ENCODE data around the gene SYNE1. TPM values are rescaled to one million over a fixed set of nuclear protein-coding genes. Genes with fewer than 3 reads are reported as not detected.
A peak's percentile ranks its signal among the peaks of the same experiment; 100 is the strongest.

SYNE1 gene
- total and polyA plus RNA-seq, 4 experiments from 2014 or later: 22.5 to 228 (median 144) TPM

DNA sequence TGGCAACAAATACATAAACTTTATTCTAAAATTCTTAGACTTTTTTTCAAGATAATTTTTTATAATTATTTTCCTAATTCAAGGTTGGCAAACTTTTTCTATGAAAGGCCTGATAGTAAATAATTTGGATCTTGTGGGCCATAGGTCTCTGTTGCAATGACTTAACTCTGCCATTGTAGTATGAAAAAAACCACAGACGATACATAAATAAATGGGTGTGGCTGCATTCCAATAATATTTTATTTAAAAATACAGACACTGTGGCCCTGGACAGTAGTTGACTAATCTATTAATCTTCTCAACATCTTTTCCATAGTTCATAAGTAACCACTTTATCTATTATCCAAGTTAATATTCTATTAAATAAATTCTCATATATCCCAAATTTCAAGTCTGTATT lies 281.1 kb downstream of the SYNE1 start:
- ChIA-PET POLR2A (ENCODE audit: partially characterized antibody) (no interaction called here), CTCF (ENCODE audit: partially characterized antibody) (no interaction called here)
- no peaks in the 10 kb centered on the region for H3K36me3 ChIP-seq (ENCODE audit: insufficient read depth, low read length)
- no peak overlapping the region for H3K4me3 Mint-ChIP-seq
- no peaks in the 10 kb centered on the region for H3K27me3 ChIP-seq (ENCODE audit: insufficient read depth, low read length)
- no peak overlapping the region for H3K4me3 ChIP-seq (ENCODE audit: low read length in 2 of 2)
- no peak overlapping the region for H3K27ac Mint-ChIP-seq
- H3K4me1 ChIP-seq (ENCODE audit: insufficient read depth, low read length): no peaks in the 10 kb centered on the region
- H3K9me3 ChIP-seq (ENCODE audit: control insufficient read depth in 1 of 2, low read length in 2 of 2): no peaks in the 10 kb centered on the region
- peaks cover 0 to 1% (median 0%) of the 10 kb centered on the region in 4 donors for H3K4me1 Mint-ChIP-seq
- DNase-seq: no peak
- no peaks in the 10 kb centered on the region for H3K27me3 Mint-ChIP-seq
- intact Hi-C loops (cut with micrococcal nuclease): loop anchor here (1.0 kb wide), 1 partner anchor 54 kb away; no protein-coding TSS in a partner anchor
- no peaks in the 10 kb centered on the region for H3K36me3 Mint-ChIP-seq
- H3K9me3 Mint-ChIP-seq: no peaks in the 10 kb centered on the region
- H3K27ac ChIP-seq (ENCODE audit: low read depth, low read length): no peak overlapping the region

GRCh38 chr6:152355166-152355565 lies 282.0 kb downstream of the SYNE1 start:
- no peaks in the 10 kb centered on the region for H3K27me3 Mint-ChIP-seq
- POLR2A ChIA-PET (ENCODE audit: partially characterized antibody): no interaction called here
- no peaks in the 10 kb centered on the region for H3K4me1 ChIP-seq (ENCODE audit: insufficient read depth, low read length)
- H3K27ac Mint-ChIP-seq: no peak overlapping the region
- no peak overlapping the region for H3K27ac ChIP-seq (ENCODE audit: low read depth, low read length)
- no peaks in the 10 kb centered on the region for H3K27me3 ChIP-seq (ENCODE audit: insufficient read depth, low read length)
- no peaks in the 10 kb centered on the region for H3K9me3 ChIP-seq (ENCODE audit: control insufficient read depth in 1 of 2, low read length in 2 of 2)
- no peaks in the 10 kb centered on the region for H3K9me3 Mint-ChIP-seq
- no peak overlapping the region for H3K4me3 ChIP-seq (ENCODE audit: low read length in 2 of 2)
- CTCF ChIA-PET (ENCODE audit: partially characterized antibody): no interaction called here
- H3K4me1 Mint-ChIP-seq: peaks cover 0 to 1% (median 0%) of the 10 kb centered on the region in 4 donors
- H3K4me3 Mint-ChIP-seq: no peak overlapping the region
- DNase-seq: no peak
- intact Hi-C loops (cut with micrococcal nuclease): no loop called here
- no peaks in the 10 kb centered on the region for H3K36me3 Mint-ChIP-seq
- no peaks in the 10 kb centered on the region for H3K36me3 ChIP-seq (ENCODE audit: insufficient read depth, low read length)

DNA sequence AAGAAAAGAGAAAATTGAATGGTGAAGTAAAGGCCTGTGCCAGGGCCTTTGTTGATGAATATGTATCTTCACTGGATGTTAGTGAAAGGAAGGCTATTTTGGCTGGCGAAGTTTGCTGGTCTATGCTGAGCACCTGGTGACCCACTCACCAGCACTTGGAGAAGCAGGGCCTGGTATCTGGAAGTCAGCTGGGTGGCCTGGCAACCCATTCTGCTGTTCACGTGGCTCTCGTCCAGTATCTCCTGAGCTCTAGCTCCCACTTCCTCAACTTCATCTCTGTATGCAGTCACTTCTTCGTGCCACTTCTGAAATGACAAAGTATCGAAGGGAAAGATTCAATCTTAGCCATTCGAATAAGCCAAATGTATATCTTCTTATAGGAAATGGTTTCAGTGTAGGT lies 283.7 kb downstream of the SYNE1 start:
- H3K27me3 ChIP-seq (ENCODE audit: insufficient read depth, low read length): no peaks in the 10 kb centered on the region
- H3K4me1 ChIP-seq (ENCODE audit: insufficient read depth, low read length): no peaks in the 10 kb centered on the region
- H3K9me3 Mint-ChIP-seq: no peaks in the 10 kb centered on the region
- intact Hi-C loops (cut with micrococcal nuclease): no loop called here
- peaks cover 0 to 1% (median 0%) of the 10 kb centered on the region in 4 donors for H3K4me1 Mint-ChIP-seq
- H3K27ac ChIP-seq (ENCODE audit: low read depth, low read length): no peak overlapping the region
- ChIA-PET CTCF (ENCODE audit: partially characterized antibody) (interaction anchor here (0.8 kb wide), 1 partner anchor 15 kb away, joined by 3 read pairs; no protein-coding TSS in a partner anchor), POLR2A (ENCODE audit: partially characterized antibody) (no interaction called here)
- no peaks in the 10 kb centered on the region for H3K27me3 Mint-ChIP-seq
- H3K9me3 ChIP-seq (ENCODE audit: control insufficient read depth in 1 of 2, low read length in 2 of 2): no peaks in the 10 kb centered on the region
- no peak overlapping the region for H3K4me3 Mint-ChIP-seq
- no peaks in the 10 kb centered on the region for H3K36me3 ChIP-seq (ENCODE audit: insufficient read depth, low read length)
- H3K4me3 ChIP-seq (ENCODE audit: low read length in 2 of 2): no peak overlapping the region
- no peak overlapping the region for H3K27ac Mint-ChIP-seq
- no peaks in the 10 kb centered on the region for H3K36me3 Mint-ChIP-seq
- no peak for DNase-seq

- Histone ChIP-seq H3K27ac (ENCODE audit: low read depth, low read length) (no peak overlapping the region), H3K9me3 (ENCODE audit: control insufficient read depth in 1 of 2, low read length in 2 of 2) (no peaks in the 10 kb centered on the region), H3K27me3 (ENCODE audit: insufficient read depth, low read length) (no peaks in the 10 kb centered on the region), H3K4me1 (ENCODE audit: insufficient read depth, low read length) (no peaks in the 10 kb centered on the region), H3K4me3 (ENCODE audit: low read length in 2 of 2) (no peak overlapping the region), H3K36me3 (ENCODE audit: insufficient read depth, low read length) (no peaks in the 10 kb centered on the region)
- no peaks in the 10 kb centered on the region for H3K36me3 Mint-ChIP-seq
- H3K27ac Mint-ChIP-seq: peak overlapping the region in 1 of 7 donors; percentile 60
- intact Hi-C loops (cut with micrococcal nuclease): no loop called here
- peaks cover 0 to 1% (median 0%) of the 10 kb centered on the region in 4 donors for H3K4me1 Mint-ChIP-seq
- no peaks in the 10 kb centered on the region for H3K9me3 Mint-ChIP-seq
- H3K27me3 Mint-ChIP-seq: peaks cover 0 to under 1% of the 10 kb centered on the region in 2 donors
- no peak overlapping the region for H3K4me3 Mint-ChIP-seq
- no peak for DNase-seq
- POLR2A ChIA-PET (ENCODE audit: partially characterized antibody): no interaction called here
- CTCF ChIA-PET (ENCODE audit: partially characterized antibody): interaction anchor here (1.1 to 1.2 kb wide), 2 partner anchors 13 to 50 kb away, joined by 3 to 6 read pairs; no protein-coding TSS in a partner anchor
These were observed 285.4 kb downstream of the SYNE1 start for GRCh38 chr6:152351742-152352141.

DNA sequence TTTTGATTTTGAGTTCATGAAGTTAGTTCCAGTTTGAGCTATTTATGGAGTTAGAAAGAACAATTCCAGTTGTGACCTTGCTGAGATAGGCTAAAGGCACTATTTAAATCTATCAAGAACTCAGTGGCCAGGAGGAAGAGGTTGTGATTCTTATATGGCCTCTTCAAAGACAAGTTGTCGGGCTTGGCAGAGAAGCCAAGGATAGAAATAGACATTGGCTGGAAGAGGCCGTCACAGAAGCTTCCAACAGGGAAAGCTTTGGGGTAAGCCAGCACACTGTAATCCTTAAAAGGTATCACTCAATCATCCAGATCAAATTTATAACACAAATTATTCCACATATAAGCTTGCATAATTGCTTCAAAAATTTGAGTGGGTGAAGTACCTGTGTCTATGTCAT lies 286.1 kb downstream of the SYNE1 start:
- DNase-seq: no peak
- H3K27me3 Mint-ChIP-seq: peaks cover 0 to 2% of the 10 kb centered on the region in 2 donors
- H3K27ac ChIP-seq (ENCODE audit: low read depth, low read length): no peak overlapping the region
- CTCF ChIA-PET (ENCODE audit: partially characterized antibody): interaction anchor here (1.1 to 1.2 kb wide), 2 partner anchors 12 to 49 kb away, joined by 3 to 6 read pairs; no protein-coding TSS in a partner anchor
- H3K4me3 ChIP-seq (ENCODE audit: low read length in 2 of 2): no peak overlapping the region
- no peaks in the 10 kb centered on the region for H3K36me3 ChIP-seq (ENCODE audit: insufficient read depth, low read length)
- H3K27ac Mint-ChIP-seq: no peak overlapping the region
- H3K36me3 Mint-ChIP-seq: no peaks in the 10 kb centered on the region
- no peaks in the 10 kb centered on the region for H3K9me3 ChIP-seq (ENCODE audit: control insufficient read depth in 1 of 2, low read length in 2 of 2)
- no peaks in the 10 kb centered on the region for H3K9me3 Mint-ChIP-seq
- no peak overlapping the region for H3K4me3 Mint-ChIP-seq
- intact Hi-C loops (cut with micrococcal nuclease): no loop called here
- POLR2A ChIA-PET (ENCODE audit: partially characterized antibody): no interaction called here
- H3K4me1 Mint-ChIP-seq: no peaks in the 10 kb centered on the region
- H3K27me3 ChIP-seq (ENCODE audit: insufficient read depth, low read length): no peaks in the 10 kb centered on the region
- no peaks in the 10 kb centered on the region for H3K4me1 ChIP-seq (ENCODE audit: insufficient read depth, low read length)

GRCh38 chr6:152348116-152348515 lies 289.0 kb downstream of the SYNE1 start:
- POLR2A ChIA-PET (ENCODE audit: partially characterized antibody): no interaction called here
- Histone ChIP-seq H3K4me3 (ENCODE audit: low read length in 2 of 2) (no peak overlapping the region), H3K9me3 (ENCODE audit: control insufficient read depth in 1 of 2, low read length in 2 of 2) (no peaks in the 10 kb centered on the region), H3K27me3 (ENCODE audit: insufficient read depth, low read length) (no peaks in the 10 kb centered on the region), H3K4me1 (ENCODE audit: insufficient read depth, low read length) (no peaks in the 10 kb centered on the region), H3K36me3 (ENCODE audit: insufficient read depth, low read length) (no peaks in the 10 kb centered on the region), H3K27ac (ENCODE audit: low read depth, low read length) (no peak overlapping the region)
- H3K36me3 Mint-ChIP-seq: no peaks in the 10 kb centered on the region
- intact Hi-C loops (cut with micrococcal nuclease): no loop called here
- H3K4me3 Mint-ChIP-seq: no peak overlapping the region
- DNase-seq: no peak
- CTCF ChIA-PET (ENCODE audit: partially characterized antibody): interaction anchor here (1.1 to 1.2 kb wide), 2 partner anchors 9 to 12 kb away, joined by 3 read pairs; no protein-coding TSS in a partner anchor
- H3K27ac Mint-ChIP-seq: no peak overlapping the region
- H3K4me1 Mint-ChIP-seq: no peaks in the 10 kb centered on the region
- no peaks in the 10 kb centered on the region for H3K9me3 Mint-ChIP-seq
- H3K27me3 Mint-ChIP-seq: peaks cover 2 to 3% of the 10 kb centered on the region in 2 donors

DNA sequence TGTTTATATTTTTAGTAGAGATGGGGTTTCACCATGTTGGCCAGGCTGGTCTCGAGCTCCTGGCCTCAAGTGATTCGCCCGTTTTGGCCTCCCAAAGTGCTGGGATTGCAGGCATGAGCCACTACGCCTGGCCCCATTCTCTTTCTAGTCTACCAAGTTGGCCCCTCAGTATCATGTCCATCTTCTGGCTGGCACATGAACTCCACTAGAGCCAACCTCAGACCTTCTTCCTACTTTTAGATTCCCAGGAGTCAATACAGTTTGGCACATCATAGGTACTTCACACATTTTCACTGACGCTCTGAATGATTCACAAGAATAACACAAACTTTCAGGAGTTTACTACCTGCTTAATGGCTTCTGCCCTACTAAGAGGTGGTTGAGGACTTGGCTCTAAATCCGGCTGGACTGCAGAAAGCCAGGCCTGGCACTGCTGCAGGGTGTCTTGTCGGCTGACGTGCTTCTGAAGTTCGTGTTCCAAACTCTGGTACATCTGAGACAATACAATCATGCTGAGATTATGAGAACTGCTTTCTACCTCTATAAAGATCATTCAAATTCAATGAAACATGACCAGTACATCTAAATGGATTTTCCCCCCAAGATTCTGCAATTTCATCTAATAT lies 293.3 kb downstream of the SYNE1 start:
- CTCF ChIA-PET (ENCODE audit: partially characterized antibody): interaction anchor here (0.8 to 1.6 kb wide), 3 partner anchors 34 to 55 kb away, joined by 3 to 5 read pairs (median 5); no protein-coding TSS in a partner anchor
- intact Hi-C loops (cut with micrococcal nuclease): no loop called here

More for the DNA sequence above, 293.3 kb downstream of the SYNE1 start:
- no peaks in the 10 kb centered on the region for H3K4me1 Mint-ChIP-seq
- H3K27me3 Mint-ChIP-seq: peaks cover 2 to 3% of the 10 kb centered on the region in 2 donors
- H3K9me3 Mint-ChIP-seq: no peaks in the 10 kb centered on the region
- POLR2A ChIA-PET (ENCODE audit: partially characterized antibody): no interaction called here
- no peak for DNase-seq
- Histone ChIP-seq H3K9me3 (ENCODE audit: control insufficient read depth in 1 of 2, low read length in 2 of 2) (no peaks in the 10 kb centered on the region), H3K4me1 (ENCODE audit: insufficient read depth, low read length) (no peaks in the 10 kb centered on the region), H3K27ac (ENCODE audit: low read depth, low read length) (no peak overlapping the region), H3K4me3 (ENCODE audit: low read length in 2 of 2) (no peak overlapping the region), H3K36me3 (ENCODE audit: insufficient read depth, low read length) (no peaks in the 10 kb centered on the region), H3K27me3 (ENCODE audit: insufficient read depth, low read length) (no peaks in the 10 kb centered on the region)
- H3K27ac Mint-ChIP-seq: no peak overlapping the region
- H3K4me3 Mint-ChIP-seq: no peak overlapping the region
- no peaks in the 10 kb centered on the region for H3K36me3 Mint-ChIP-seq
